Fibroblast of peridontal ligament (primary cell): ENCODE data around the gene DDX39A.
"Not testable (repeated sequence)": the region's sequence is repeated elsewhere in the genome, so short reads cannot be mapped to it uniquely, and the experiment has no call there.

Experiments used
- DNase-seq: peaks from one replicate; pipeline ENCODE4 v3.0.0-alpha.2; 2010; ENCODE audit errors: extremely low read depth

The DDX39A gene

DNA sequence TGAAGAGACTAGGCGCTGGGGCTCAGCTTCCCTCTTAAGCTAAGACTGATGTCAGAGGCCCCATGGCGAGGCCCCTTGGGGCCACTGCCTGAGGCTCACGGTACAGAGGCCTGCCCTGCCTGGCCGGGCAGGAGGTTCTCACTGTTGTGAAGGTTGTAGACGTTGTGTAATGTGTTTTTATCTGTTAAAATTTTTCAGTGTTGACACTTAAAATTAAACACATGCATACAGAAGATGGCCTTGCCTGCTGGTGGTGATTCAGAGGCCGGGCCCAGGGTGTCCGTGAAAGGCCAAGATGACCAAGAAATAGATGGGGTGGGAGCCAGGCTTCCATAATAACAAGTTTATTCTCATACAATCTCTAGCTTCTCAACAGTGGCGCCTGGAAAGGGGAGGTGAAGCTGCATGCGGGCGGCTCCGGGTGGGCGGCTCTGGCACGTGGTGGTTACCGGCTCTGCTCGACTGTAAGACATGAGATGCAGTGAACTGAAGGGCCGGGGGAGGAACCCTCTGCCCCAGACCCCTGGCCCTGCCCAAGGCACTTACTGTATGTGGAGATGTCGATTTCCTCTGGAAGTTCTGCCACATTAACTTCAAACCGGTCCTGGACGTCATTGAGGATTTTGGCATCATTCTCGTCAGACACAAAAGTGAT is 10.5 kb downstream of the DDX39A start:
- DNase-seq: no peak

DNA sequence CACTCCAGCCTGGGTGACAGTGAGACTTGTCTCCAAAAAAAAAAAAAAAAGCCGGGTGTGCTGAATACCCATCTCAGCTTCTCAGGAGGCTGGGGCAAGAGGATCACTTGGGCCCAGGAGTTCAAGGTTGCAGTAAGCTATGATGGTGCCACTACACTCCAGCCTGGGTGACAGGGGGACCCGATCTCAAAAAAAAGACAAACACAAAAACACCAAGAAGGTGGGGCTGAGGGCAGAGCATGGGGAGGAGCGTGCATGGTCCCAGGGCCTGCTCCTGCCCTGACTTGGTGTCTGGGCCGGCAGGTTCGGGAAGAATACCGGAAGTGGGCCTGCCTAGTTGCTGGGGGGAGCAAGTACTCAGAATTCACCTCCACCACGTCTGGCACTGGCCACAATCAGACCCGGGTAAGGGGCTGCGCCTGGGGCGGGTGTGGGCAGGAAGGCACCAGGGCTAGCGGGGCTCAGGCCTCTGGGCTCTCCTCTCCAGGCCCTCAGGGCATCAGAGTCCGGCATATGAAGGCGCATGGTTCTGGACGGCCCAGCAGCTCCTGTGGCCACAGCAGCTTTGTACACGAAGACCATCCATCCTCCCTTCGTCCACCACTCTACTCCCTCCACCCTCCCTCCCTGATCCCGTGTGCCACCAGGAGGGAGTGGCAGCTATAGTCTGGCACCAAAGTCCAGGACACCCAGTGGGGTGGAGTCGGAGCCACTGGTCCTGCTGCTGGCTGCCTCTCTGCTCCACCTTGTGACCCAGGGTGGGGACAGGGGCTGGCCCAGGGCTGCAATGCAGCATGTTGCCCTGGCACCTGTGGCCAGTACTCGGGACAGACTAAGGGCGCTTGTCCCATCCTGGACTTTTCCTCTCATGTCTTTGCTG is 11.3 kb downstream of the DDX39A start:
- no peak for DNase-seq

DNA sequence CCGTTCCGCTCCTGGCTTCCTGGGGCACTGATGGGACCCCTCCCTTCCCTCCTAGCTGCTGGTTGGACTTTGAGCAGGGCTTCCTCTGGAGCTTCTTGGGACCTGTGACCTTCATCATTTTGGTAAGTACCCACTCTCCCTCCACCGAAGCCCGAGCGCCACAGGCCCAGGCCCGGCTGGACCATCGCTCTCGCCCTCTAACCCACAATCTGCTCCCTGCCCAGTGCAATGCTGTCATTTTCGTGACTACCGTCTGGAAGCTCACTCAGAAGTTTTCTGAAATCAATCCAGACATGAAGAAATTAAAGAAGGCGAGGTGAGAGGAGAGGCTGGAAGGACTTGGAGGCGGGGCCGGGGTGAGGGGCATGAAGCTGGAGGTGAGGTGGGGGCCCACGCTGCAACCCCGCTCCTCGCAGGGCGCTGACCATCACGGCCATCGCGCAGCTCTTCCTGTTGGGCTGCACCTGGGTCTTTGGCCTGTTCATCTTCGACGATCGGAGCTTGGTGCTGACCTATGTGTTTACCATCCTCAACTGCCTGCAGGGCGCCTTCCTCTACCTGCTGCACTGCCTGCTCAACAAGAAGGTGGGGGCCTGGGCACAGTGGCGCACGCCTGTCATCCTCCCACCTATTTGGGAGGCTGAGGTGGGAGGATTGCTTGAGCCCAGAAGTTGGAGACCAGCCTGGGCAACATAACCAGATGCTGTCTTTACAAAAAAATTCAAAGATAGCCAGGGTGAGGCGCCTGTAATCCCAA is 12.3 kb downstream of the DDX39A start:
- no peak for DNase-seq

DNA sequence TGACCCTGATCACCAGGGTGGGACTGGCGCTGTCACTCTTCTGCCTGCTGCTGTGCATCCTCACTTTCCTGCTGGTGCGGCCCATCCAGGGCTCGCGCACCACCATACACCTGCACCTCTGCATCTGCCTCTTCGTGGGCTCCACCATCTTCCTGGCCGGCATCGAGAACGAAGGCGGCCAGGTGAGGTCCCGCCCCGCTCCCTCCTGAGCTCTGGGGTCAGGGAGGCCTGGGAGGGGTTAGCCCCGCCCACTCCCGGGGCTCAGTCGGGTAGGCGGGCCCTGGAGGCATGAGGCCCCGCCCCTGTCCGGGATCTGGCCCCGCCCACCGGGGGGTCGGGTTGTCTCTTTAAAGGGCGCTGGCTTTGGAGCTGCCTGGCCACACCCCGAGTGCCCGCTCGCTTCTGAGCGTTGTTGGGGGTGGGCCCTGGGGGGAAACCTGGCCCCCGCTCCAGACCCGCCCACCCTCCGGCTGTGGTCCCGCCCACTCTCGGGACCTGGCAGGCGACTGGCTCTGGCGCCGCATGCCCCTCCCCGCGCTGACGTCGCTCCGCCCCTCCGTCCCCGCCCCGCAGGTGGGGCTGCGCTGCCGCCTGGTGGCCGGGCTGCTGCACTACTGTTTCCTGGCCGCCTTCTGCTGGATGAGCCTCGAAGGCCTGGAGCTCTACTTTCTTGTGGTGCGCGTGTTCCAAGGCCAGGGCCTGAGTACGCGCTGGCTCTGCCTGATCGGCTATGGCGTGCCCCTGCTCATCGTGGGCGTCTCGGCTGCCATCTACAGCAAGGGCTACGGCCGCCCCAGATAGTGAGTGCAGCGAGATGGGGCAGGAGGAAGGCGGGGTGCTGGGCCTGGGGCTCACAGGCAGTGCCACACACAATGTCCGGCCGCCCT is 13.1 kb downstream of the DDX39A start:
- peak; percentile 74 for DNase-seq

DNA sequence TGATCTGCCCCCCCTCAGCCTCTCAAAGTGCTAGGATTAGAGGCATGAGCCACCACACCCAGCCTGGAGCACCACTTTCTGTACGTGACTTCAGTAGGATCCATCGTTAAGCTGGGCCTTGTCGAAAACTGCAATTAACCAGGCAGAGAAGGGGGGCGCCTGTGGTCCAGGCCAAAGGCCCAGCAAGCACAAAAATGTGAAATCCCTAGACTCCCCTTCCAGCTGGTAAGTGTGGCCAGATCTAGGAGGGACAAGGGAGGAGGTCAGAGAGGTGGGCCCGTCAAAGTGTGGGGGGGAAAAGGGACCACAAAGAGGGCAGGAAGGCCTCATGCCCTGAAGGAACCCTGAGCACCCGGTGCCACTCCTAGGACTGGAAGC is 13.8 kb downstream of the DDX39A start:
- no peak for DNase-seq

DNA sequence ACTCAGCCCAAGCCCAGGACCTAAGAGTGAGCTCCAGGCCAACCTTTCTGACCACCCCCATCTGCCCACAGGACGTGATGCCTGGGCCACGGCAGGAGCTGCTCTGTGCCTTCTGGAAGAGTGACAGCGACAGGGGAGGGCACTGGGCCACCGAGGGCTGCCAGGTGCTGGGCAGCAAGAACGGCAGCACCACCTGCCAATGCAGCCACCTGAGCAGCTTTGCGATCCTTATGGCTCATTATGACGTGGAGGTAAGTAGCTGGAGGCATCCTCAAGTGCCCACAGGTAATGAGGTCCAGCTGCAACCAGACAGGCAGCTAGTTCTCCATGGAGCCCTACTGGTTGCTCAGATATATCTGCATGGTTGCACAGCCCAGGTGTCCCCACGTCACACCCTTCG is 14.8 kb downstream of the DDX39A start:
- DNase-seq: no peak

DNA sequence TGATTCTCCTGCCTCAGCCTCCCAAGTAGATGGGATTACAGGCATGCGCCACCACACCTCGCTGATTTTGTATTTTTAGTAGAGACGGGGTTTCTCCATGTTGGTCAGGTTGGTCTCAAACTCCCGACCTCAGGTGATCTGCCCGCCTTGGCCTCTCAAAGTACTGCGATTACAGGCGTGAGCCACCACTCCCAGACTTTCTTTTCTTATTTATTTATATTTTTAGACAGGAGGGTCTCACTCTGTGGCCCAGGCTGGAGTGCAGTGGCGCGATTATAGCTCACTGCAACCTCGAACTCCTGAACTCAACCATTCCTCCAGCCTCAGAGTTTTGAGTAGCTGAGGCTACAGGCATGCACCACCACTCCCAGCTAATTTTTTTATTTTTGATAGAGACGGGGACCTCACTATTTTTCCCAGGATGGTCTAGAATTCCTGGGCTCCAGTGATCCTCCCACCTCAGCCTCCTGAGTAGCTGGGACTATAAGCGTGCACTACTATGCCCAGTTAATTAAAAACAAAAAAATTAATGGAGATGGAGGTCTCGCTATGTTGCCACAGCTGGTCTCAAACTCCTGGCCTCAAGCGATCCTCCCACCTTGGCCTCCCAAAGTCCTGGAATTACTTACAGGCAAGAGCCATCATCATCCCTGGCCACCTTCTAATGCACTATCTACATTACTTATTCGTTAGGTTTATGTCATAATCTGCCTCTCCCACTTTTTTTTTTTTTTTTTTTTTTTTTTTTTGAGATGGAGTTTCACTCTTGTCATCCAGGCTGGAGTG is 15.8 kb downstream of the DDX39A start:
- not testable (repeated sequence) for DNase-seq

DNA sequence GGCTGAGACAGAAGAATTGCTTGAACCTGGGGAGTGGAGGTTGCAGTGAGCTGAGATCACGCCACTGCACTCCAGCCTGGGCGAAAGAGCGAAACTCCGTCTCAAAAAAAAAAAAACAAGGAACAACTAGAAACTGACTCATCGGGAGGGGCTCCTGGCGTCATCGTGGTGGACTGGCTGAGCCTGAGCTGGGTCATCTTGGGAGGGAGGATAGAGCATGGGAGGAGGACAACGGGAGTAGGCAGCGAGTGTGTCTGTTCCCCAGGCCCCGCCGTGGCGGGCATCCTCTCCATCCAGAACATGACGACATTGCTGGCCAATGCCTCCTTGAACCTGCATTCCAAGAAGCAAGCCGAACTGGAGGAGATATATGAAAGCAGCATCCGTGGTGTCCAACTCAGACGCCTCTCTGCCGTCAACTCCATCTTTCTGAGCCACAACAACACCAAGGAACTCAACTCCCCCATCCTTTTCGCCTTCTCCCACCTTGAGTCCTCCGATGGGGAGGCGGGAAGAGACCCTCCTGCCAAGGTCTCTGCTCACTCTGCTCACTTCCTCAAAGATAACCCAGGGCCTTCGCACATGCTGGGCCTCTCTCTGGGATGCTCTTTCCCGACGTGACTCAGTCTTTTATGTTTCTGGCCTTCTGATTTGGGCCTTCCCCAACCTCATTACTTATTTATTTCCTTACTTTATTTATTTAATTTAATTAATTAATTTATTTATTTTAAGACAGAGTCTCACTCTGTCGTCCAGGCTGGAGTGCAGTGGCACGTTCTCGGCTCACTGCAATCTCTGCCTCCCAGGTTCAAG is 16.6 kb downstream of the DDX39A start:
- DNase-seq: peak; percentile 72

DNA sequence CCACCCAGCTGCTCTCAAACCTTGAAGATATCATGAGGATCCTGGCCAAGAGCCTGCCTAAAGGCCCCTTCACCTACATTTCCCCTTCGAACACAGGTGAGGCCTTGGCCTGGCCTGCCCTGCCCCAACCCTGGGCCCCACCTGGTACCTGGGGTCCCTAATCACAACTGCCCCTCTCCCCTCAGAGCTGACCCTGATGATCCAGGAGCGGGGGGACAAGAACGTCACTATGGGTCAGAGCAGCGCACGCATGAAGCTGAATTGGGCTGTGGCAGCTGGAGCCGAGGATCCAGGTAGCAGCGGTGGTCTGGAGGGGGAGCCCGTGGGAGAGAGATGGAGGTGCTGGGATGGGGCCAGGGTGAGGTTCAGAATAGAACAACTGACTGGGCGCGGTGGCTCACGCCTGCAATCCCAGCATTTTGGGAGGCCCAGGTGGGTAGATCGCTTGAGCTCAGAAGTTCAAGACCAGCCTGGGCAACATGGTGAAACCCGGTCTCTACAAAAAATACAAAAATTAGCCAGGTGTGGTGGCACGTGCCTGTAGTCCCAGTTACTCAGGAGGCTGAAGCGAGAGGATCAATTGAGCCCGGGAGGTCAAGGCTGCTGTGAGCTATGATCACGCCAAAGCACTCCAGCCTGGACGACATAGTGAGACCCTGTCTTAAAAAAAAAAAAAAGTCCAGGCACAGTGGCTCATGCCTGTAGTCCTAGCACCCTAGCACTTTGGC is 17.5 kb downstream of the DDX39A start:
- DNase-seq: no peak

DNA sequence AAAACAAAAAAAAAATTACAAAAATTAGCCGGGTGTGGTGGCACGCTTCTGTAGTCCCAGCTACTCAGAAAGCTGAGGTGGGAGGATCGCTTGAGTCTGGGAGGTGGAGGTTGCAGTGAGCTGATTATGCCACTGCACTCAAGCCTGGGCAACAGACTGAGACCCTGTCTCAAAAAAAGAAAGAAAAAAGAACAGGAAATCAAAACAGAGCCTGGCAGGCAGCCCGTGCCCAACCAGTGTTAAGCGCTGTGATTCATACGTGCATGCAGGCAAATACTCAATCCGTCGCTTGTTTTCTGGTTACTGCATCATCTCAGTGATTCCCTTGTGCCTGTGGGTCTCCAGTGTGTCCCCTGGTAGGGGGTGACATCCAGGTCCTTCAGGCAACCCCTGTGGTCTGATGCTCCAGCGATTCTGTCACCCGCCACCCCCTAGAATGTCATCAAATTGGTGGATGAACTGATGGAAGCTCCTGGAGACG is 18.1 kb downstream of the DDX39A start:
- no peak for DNase-seq

DNA sequence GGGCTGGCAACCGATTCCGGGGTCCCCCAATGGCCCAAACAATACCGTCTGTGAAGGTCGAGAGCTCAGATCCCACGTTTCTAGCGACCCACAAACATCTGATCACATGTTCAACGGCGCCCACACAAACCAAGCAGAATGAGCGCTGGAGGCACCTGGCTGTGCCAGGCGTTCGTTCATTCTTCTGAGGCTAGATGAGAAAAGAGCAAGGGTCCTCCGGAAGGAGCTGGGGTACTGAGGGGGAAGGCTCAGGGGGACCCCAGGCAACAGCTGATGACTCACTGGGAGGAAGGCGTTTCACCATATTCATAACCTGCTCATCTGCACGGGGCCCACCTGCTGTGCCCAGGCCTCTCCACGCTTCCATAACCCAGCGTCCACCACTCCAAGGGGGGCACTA is 22.0 kb downstream of the DDX39A start:
- not testable (repeated sequence) for DNase-seq

DNA sequence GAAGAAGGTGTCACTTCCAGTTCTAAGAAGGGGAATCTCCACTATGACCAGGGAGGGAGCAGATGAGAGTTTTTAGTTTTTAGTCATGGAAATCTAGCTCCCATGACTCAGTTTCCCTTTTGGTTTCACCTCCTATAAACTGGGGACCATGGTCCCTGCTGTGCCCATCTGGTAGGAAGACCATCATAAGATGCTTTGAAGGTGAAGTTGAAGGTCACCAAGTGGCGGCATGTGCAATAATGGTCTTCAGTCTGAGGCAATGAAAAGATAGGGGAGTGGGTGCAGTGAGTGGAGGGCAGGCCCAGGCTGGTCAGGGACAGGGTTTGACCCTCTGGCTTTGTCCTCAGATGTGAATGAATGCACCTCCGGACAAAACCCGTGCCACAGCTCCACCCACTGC is 22.4 kb downstream of the DDX39A start:
- not testable (repeated sequence) for DNase-seq

DNA sequence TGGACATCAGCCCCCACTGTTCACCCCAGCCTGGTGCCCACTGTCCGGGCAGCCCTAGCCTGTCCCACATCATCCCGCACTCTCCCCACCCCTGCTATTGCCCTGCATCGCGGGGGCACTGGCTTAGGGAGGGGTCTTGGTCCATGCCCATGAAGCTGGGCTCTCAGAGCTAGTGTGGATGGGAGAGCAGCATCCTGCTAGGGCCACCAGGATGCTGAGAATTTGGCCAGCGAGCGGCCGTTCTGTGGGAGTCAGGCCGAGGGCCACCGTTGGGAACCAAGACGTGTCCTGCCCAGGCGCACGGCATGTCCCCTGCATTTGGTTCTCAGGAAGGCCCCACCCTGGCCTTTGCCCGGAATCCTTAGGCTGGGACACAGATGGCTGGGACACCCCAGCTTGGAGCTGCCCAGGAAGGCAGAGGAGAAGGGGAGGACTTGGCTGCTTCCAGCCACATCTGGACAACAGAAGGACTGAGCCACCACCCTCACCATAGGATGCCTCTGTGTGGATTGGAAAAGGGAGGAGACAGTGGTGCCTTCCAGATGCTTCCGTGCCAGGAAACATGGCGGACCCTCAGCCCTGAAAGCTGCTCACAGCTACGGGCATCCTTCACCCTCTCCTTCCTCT is 23.3 kb downstream of the DDX39A start:
- DNase-seq: no peak

DNA sequence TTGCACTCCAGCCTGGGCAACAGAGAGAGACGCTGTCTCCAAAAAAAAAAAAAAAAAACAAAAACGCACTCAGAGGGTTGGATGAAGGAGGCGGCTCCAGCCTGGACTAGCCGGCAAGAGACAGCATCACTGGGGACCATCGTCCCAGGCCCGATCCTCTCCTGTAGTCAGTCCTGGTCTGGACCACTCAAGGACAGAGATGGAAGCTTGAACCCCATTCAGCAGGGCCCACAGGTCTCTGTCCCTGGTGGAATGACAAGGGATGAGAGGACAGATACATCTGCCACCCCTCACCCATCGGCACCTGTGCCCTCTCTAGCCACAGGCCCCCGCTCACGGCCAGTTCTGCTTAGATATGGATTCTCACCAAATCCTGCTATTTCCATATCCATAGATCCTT is 23.9 kb downstream of the DDX39A start:
- DNase-seq: no peak

DNA sequence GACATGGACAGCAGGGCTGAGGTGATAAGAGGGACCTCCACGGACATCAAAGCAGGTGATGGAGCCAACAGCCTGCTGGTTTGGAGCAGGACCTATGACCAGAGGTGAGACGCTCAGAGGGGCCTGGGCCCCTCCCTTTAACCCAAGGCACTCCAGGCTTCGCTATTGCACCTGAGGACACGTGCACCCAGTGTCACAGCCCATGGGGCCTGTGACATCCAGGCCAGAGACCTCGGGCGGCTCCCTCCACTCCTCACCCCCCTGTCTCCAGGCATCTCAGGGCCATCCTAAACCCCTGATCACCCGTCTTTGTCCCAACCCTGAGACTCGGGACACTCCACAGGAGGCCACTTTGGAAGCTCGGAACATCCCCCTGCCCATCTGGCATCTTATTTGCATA is 25.0 kb downstream of the DDX39A start:
- no peak for DNase-seq

DNA sequence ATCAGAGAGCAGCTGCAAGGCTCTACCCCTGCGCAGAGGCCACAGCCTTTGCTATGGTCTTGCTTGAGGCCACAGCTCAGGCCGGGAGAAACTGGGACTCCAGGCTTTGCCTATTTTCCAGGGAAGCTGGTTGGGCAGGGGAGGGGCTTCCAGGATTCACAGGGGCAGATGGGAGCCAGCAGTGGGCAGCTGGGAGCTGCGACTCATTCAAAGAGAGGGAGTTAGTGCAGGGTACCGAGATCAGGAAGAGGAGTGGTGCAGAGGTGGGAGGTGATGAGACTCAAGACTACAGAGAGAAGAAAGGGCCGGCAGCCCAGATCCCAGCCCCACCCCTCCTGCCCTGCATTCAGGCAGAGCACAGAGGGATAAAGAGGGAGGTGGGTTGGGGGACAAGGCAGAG is 25.8 kb downstream of the DDX39A start:
- no peak for DNase-seq

DNA sequence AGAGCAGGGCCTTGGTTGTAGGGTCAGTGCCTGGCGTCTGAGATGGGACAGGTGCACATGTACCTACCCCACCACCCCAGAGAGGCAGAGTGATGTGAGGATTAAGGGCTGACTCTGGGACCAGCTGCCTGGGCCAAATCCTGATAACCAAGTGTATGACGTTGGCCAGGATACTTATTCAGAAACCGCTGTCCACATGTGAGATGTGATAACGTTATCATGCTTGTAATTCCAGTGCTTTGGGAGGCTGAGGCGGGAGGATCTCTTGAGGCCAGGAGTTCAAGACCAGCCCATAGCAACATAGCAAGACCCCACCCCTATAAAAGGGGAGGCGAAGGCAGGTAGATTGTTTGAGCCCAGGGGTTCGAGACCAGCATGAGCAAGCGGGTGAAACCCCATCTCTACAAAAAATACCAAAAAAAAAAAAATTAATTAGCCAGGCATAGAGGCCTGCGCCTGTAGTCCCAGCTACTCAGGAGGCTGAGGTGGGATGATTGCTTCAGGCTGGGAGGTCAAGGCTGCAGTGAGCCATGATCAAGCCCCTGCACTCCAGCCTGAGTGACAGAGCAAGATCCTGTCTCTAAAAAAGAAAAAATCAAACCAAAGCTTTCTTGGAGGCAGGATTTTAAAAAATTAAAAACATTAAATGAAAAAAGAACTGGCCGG is 27.9 kb downstream of the DDX39A start:
- DNase-seq: no peak

DNA sequence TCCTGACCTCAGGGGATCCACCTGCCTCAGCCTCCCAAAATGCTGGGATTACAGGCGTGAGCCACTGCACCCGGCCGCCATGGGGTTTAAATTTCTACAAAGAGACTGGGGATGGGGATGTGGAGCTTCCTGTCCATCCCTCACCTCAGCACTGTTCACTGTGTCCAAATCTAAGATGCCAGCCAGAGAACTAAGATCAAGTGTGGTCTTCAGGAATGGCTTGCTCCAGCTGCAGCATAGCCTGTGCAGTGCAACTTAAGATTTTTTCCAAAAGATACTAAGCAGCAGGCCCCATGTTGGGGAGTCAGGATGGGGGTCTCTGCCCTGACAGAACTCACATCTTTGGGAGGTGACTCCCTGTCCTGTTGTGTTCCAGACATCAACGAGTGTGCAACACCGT is 28.6 kb downstream of the DDX39A start:
- no peak for DNase-seq
